Uterus (tissue), 2 donors: ENCODE results near the gene RNF113A.
"Not testable (repeated sequence)": the region's sequence is repeated elsewhere in the genome, so short reads cannot be mapped to it uniquely, and the experiment has no call there.

Source experiments
- CTCF ChIP-seq, 4 experiments: fragments of 200-600 bp in 2 of 4; fragments of 450-650 bp in 2 of 4; sonication (generic) in 2 of 4; IDR thresholded peaks; one replicate each; pipeline ENCODE4 v1.5.1; 2016 to 2019; ENCODE audit warnings: antibody characterized with exemption in 4 of 4, mild to moderate bottlenecking in 2 of 4, moderate library complexity in 1 of 4
- POLR2A ChIP-seq, 2 donors: fragments of 450-650 bp; IDR thresholded peaks; one replicate each; pipeline ENCODE4 v1.6.1; 2016; ENCODE audit warnings: antibody characterized with exemption in 2 of 2, mild to moderate bottlenecking in 1 of 2, moderate library complexity in 1 of 2

DNA sequence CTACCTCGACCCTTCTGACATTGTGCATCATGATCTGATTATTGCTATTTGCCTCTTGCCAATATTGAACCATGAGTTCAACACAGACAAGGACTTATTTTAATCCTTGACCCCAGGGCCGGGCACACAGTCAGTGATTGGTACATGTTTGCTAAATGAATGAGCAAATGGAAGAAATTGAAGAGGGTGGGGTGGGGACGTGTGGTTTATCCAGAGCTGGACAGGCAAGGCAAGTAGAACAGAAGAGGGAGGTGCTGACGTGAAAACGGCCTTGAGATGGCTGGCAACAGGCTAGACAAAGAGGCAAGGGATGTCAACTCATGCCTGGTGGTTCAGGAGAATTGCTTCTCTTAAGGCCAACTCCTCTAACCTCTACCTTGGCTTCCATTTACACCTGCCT lies 47.3 kb downstream of the RNF113A start:
- TF ChIP-seq CTCF, POLR2A (IDR thresholded peaks at IDR 0.05): not testable (repeated sequence)
